DOHH2 (cell line): ENCODE measurements around the gene CALR.
A peak's percentile ranks its signal among the peaks of the same experiment; 100 is the strongest.
"Not testable (repeated sequence)": the region's sequence is repeated elsewhere in the genome, so short reads cannot be mapped to it uniquely, and the experiment has no call there.

Source experiments
- H3F3A ChIP-seq: fragments of 200-600 bp; sonication (generic), shearing (Covaris generic); 2 replicates; pipeline ENCODE4 v1.6.0; 2016; ENCODE audit warnings: antibody characterized with exemption, mild to moderate bottlenecking; ENCODE audit not compliant: control insufficient read depth, insufficient read depth
- H3K27ac ChIP-seq: fragments of 200-600 bp; sonication (generic); 2 replicates; pipeline ENCODE4 v1.5.1; 2014; ENCODE audit warnings: low read depth, mild to moderate bottlenecking, low read length, moderate library complexity
- H3K27me3 ChIP-seq: fragments of 200-600 bp; sonication (generic); 2 replicates; pipeline ENCODE4 v1.6.1; 2014; ENCODE audit warnings: mild to moderate bottlenecking, low read length, mixed read lengths; ENCODE audit not compliant: control insufficient read depth
- H3K36me3 ChIP-seq: fragments of 200-600 bp; sonication (generic); 2 replicates; pipeline ENCODE4 v1.6.1; 2014; ENCODE audit warnings: mild to moderate bottlenecking, low read length, moderate library complexity, mixed read lengths; ENCODE audit not compliant: control insufficient read depth
- H3K4me1 ChIP-seq: fragments of 200-600 bp; sonication (generic); 2 replicates; pipeline ENCODE4 v1.6.1; 2014; ENCODE audit warnings: mild to moderate bottlenecking, low read length, mixed read lengths; ENCODE audit not compliant: control insufficient read depth
- H3K4me2 ChIP-seq: fragments of 200-600 bp; sonication (generic); 2 replicates; pipeline ENCODE4 v1.6.0; 2014; ENCODE audit warnings: mild to moderate bottlenecking, low read length, moderate library complexity
- H3K4me3 ChIP-seq: fragments of 200-600 bp; sonication (generic); 2 replicates; pipeline ENCODE4 v1.5.1; 2014; ENCODE audit warnings: mild to moderate bottlenecking, low read length, mixed read lengths
- H3K79me2 ChIP-seq: fragments of 200-600 bp; sonication (generic); 2 replicates; pipeline ENCODE4 v1.6.1; 2014; ENCODE audit warnings: mild to moderate bottlenecking, low read length, mixed read lengths; ENCODE audit not compliant: control insufficient read depth
- H3K9me2 ChIP-seq: fragments of 200-600 bp; sonication (generic); replicated peaks from 2 replicates; pipeline ENCODE4 v1.6.1; 2014; ENCODE audit warnings: mild to moderate bottlenecking, low read length, mixed read lengths; ENCODE audit not compliant: control insufficient read depth
- H3K9me3 ChIP-seq: fragments of 200-600 bp; sonication (generic); 2 replicates; pipeline ENCODE4 v1.6.1; 2014; ENCODE audit warnings: antibody characterized with exemption, low read length, mixed read lengths; ENCODE audit not compliant: control insufficient read depth, insufficient read depth
- H4K20me1 ChIP-seq: fragments of 200-600 bp; sonication (generic); 2 replicates; pipeline ENCODE4 v1.6.0; 2014; ENCODE audit warnings: low read depth, mild to moderate bottlenecking, antibody characterized with exemption, low read length, moderate library complexity; ENCODE audit not compliant: control insufficient read depth, insufficient read depth
- CTCF ChIP-seq: fragments of 200-600 bp; sonication (generic); IDR thresholded peaks from one replicate; pipeline ENCODE4 v1.5.1; 2014; ENCODE audit warnings: antibody characterized with exemption, mild to moderate bottlenecking, low read depth, low read length; ENCODE audit not compliant: poor library complexity, severe bottlenecking
- EZH2phosphoT487 ChIP-seq: fragments of 200-600 bp; sonication (generic); IDR thresholded peaks from 2 replicates; pipeline ENCODE4 v1.6.1; 2017; ENCODE audit warnings: borderline replicate concordance, mild to moderate bottlenecking, antibody characterized with exemption, low read length, moderate library complexity, mixed read lengths

CALR gene

GRCh38 chr19:12937927-12938778, at the start of gene CALR:
TSS of gene CALR (plus strand) at chr19:12938609. CDS start at chr19:12938680, 71 bp downstream.
- Histone ChIP-seq H3F3A (peaks cover 56% of the 10 kb centered on the region), H3K4me1 (peaks cover 60% of the 10 kb centered on the region), H3K79me2 (peaks cover 45% of the 10 kb centered on the region)

GRCh38 chr19:12890299-12890786, 48.1 kb upstream of the CALR start:
- not testable (repeated sequence) for H3K36me3 ChIP-seq, H3K9me2 ChIP-seq, H3K9me3 ChIP-seq, H3K27me3 ChIP-seq, H4K20me1 ChIP-seq, H3F3A ChIP-seq
- Histone ChIP-seq H3K4me2 (peak overlapping the region; percentile 65), H3K4me3 (peak overlapping the region; percentile 65), H3K79me2 (peaks cover 13% of the 10 kb centered on the region), H3K27ac (peak overlapping the region; percentile 26; the same call in 1 of the 2 replicates), H3K4me1 (peaks cover 21% of the 10 kb centered on the region)

More at GRCh38 chr19:12937927-12938778, at the start of gene CALR:
- Histone ChIP-seq H3K9me2 (no peaks in the 10 kb centered on the region), H3K4me3 (peak within 1 kb of the TSS; percentile 86), H3K36me3 (peaks cover 49% of the 10 kb centered on the region), H3K27ac (peak within 1 kb of the TSS; percentile 95), H3K4me2 (peak within 1 kb of the TSS; percentile 88), H3K27me3 (no peaks in the 10 kb centered on the region), H4K20me1 (peaks cover 22% of the 10 kb centered on the region), H3K9me3 (no peaks in the 10 kb centered on the region)
- TF ChIP-seq EZH2phosphoT487, result no peak
- TF ChIP-seq CTCF, result no peak

- Histone ChIP-seq H3K9me2 (no peaks in the 10 kb centered on the region), H3K4me3 (peak within 1 kb of the TSS; percentile 85), H3K79me2 (peaks cover 13% of the 10 kb centered on the region), H3K9me3 (no peaks in the 10 kb centered on the region), H3K27me3 (peaks cover 2% of the 10 kb centered on the region; the same call in 1 of the 2 replicates), H3F3A (no peaks in the 10 kb centered on the region), H3K36me3 (peaks cover 5% of the 10 kb centered on the region; the same call in 1 of the 2 replicates), H4K20me1 (no peaks in the 10 kb centered on the region), H3K27ac (peak within 1 kb of the TSS; percentile 26; the same call in 1 of the 2 replicates), H3K4me1 (peaks cover 17% of the 10 kb centered on the region), H3K4me2 (peak within 1 kb of the TSS; percentile 83)
- TF ChIP-seq CTCF (no peak), EZH2phosphoT487 (no peak)
Measured at GRCh38 chr19:12890787-12891552, 47.4 kb upstream of the CALR start, which contains the start of gene GCDH. TSS of gene GCDH (plus strand) at chr19:12891160. CDS start at chr19:12891305, 145 bp downstream.
